ENCODE data around the gene LY6G6F.

Gene LY6G6F

DNA sequence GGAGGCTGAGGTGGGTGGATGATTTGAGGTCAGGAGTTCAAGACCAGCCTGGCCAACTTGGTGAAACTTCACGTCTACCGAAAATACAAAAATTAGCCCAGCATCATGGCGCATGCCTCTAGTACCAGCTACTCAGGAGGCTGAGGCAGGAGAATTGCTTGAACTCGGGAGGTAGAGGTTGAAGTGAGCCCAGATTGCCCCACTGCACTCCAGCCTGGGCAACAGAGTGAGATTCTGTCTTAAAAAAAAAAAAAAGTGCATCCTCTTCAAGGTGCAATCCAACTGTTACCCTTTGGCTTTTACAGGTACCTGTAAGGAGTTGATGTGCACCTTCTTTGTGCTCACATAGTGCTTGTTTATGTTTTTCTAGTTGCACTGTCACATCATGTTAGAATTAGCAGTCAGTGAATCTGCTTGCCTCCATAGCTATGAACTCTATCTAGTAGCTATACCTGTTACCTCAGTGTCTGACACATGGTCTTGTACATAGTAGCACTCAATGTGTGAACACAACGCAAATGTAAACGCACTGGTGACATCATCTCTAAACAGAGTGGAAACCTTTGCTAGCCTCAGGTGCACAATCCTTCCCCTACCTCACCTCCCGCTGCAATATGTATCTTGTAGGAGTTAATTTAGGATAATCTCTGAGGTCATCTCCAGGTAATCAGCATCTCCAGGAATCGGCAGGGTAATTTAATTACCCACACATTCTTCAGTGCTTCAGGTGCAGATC lies 42.8 kb downstream of the LY6G6F start:
- no peak for DNase-seq
- no peak overlapping the region for H3K14ac ChIP-seq (ENCODE audit: low read length)
- no peak overlapping the region for H2BK5ac ChIP-seq (ENCODE audit: low read depth, low read length, poor library complexity)
- no peak overlapping the region for H3K4ac ChIP-seq (ENCODE audit: low read depth, low read length)
- H2AFZ ChIP-seq (ENCODE audit: insufficient read depth, low read length, poor library complexity): no peak overlapping the region
- H2AK5ac ChIP-seq (ENCODE audit: low read length): no peak overlapping the region
- H3K4me2 ChIP-seq (ENCODE audit: low read length): no peak overlapping the region
- no peak overlapping the region for H3K27ac ChIP-seq (ENCODE audit: low read depth, low read length)
- H3K79me2 ChIP-seq (ENCODE audit: control insufficient read depth, insufficient read depth, low read length, poor library complexity): no peaks in the 10 kb centered on the region
- H4K12ac ChIP-seq (ENCODE audit: low read depth, low read length): no peak overlapping the region
- WGBS (ENCODE audit: extremely low coverage, insufficient coverage, insufficient read length): no CpG with 5 or more reads among the region's 8 CpGs
- peaks cover 6 to 8% of the 10 kb centered on the region in 2 experiments for H3K4me1 ChIP-seq (ENCODE audit: control insufficient read depth in 1 of 2, insufficient read depth in 2 of 2, low read length in 2 of 2)
- no peak overlapping the region for H2BK12ac ChIP-seq (ENCODE audit: low read length)
- H4K91ac ChIP-seq (ENCODE audit: low read depth, low read length): no peak overlapping the region
- peak overlapping the region; percentile 55 for H3K23ac ChIP-seq (ENCODE audit: low read length)
- no peak overlapping the region for H4K8ac ChIP-seq (ENCODE audit: low read depth, low read length)
- no peak overlapping the region for H3K18ac ChIP-seq (ENCODE audit: low read length)
- no peak overlapping the region for H2BK120ac ChIP-seq (ENCODE audit: insufficient read depth, low read length, poor library complexity)
- H3K79me1 ChIP-seq (ENCODE audit: low read length): no peaks in the 10 kb centered on the region
- H3K9ac ChIP-seq (ENCODE audit: low read length): no peak overlapping the region
- H3K4me3 ChIP-seq (ENCODE audit: low read depth, low read length): no peak overlapping the region
- peaks cover 0 to 2% of the 10 kb centered on the region in 2 experiments for H3K36me3 ChIP-seq (ENCODE audit: control insufficient read depth in 1 of 2, insufficient read depth in 2 of 2, low read length in 2 of 2)
- H3K27me3 ChIP-seq (ENCODE audit: insufficient read depth, low read length): no peaks in the 10 kb centered on the region
- no peaks in the 10 kb centered on the region for H3K9me3 ChIP-seq (ENCODE audit: insufficient read depth, low read depth, low read length)

DNA sequence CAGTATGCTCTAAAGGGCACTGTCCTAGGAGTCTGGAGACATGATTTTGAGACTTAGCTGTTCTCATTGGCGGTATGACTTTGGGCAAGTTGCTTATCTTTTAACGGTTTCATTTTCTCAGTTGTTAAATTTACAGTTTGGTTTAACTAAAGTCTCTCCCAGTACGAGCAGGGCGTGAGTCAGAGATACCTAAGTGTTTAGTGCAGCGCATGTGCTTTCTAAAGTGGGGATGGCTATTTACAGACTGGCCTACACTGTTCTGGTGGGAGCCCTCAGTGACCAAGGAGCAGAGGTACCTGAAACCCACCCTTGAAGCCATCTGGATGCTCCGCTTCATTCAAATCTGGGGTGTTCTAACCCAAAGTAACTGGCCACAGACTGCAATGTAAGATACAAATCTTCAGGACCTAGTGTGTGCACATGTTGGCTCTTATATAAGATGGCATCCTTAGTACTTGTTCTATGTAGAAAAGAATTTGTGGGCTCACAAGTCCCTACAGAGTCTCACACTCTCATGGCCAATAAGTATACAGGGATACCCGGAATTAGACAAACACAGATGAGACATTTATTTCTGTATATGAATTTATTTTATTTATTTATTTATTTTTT lies 43.9 kb downstream of the LY6G6F start:
- no CpG with 5 or more reads among the region's 7 CpGs for WGBS (ENCODE audit: extremely low coverage, insufficient coverage, insufficient read length)
- no peak overlapping the region for H3K4ac ChIP-seq (ENCODE audit: low read depth, low read length)
- no peak overlapping the region for H2BK120ac ChIP-seq (ENCODE audit: insufficient read depth, low read length, poor library complexity)

DNA sequence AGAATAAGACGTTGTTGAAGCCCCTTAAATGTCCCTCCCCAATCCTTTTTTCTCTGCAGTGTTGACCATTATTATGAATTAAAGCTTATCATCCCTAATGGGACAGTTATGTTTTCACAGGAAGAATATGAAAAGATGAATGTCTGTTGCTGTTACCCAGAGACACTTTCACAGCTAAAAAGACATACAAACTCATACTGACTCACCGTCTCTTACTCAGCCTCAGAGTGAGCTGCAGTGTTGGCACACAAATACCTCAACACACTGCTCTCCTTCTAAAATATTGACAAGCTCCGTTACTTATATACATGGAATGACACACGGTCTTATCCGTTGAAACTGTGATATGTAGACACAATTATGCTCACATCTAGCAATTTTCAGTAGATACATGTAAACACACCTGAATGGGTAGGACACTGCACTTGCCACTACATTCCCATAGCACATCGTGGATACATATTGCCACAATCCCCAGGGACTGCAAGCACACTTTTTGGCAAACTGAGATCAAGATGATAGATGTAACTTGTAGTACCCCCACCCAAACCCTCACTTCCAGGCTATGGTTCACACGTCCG lies 46.2 kb downstream of the LY6G6F start:
- H2AK5ac ChIP-seq (ENCODE audit: low read length): no peak overlapping the region
- H3K27me3 ChIP-seq (ENCODE audit: insufficient read depth, low read length): no peaks in the 10 kb centered on the region
- no peak overlapping the region for H3K4me2 ChIP-seq (ENCODE audit: low read length)
- no peaks in the 10 kb centered on the region for H3K79me1 ChIP-seq (ENCODE audit: low read length)
- H3K14ac ChIP-seq (ENCODE audit: low read length): no peak overlapping the region
- no peak overlapping the region for H3K27ac ChIP-seq (ENCODE audit: low read depth, low read length)
- no peaks in the 10 kb centered on the region for H3K9me3 ChIP-seq (ENCODE audit: insufficient read depth, low read depth, low read length)
- no peak overlapping the region for H4K12ac ChIP-seq (ENCODE audit: low read depth, low read length)
- no peak overlapping the region for H3K4ac ChIP-seq (ENCODE audit: low read depth, low read length)
- H3K9ac ChIP-seq (ENCODE audit: low read length): no peak overlapping the region
- no peak overlapping the region for H2BK12ac ChIP-seq (ENCODE audit: low read length)
- no peak overlapping the region for H4K91ac ChIP-seq (ENCODE audit: low read depth, low read length)
- no peak overlapping the region for H2AFZ ChIP-seq (ENCODE audit: insufficient read depth, low read length, poor library complexity)
- no peak overlapping the region for H2BK5ac ChIP-seq (ENCODE audit: low read depth, low read length, poor library complexity)
- no peak overlapping the region for H3K23ac ChIP-seq (ENCODE audit: low read length)
- H3K18ac ChIP-seq (ENCODE audit: low read length): no peak overlapping the region
- no peak overlapping the region for H4K8ac ChIP-seq (ENCODE audit: low read depth, low read length)
- H2BK120ac ChIP-seq (ENCODE audit: insufficient read depth, low read length, poor library complexity): no peak overlapping the region
- no peak overlapping the region for H3K4me3 ChIP-seq (ENCODE audit: low read depth, low read length)
- WGBS (ENCODE audit: extremely low coverage, insufficient coverage, insufficient read length): no CpG with 5 or more reads among the region's 8 CpGs
- peaks cover 0 to 2% of the 10 kb centered on the region in 2 experiments for H3K36me3 ChIP-seq (ENCODE audit: control insufficient read depth in 1 of 2, insufficient read depth in 2 of 2, low read length in 2 of 2)
- DNase-seq: no peak
- H3K79me2 ChIP-seq (ENCODE audit: control insufficient read depth, insufficient read depth, low read length, poor library complexity): no peaks in the 10 kb centered on the region
- H3K4me1 ChIP-seq (ENCODE audit: control insufficient read depth in 1 of 2, insufficient read depth in 2 of 2, low read length in 2 of 2): peaks cover 0 to 2% of the 10 kb centered on the region in 2 experiments

More for the DNA sequence above, 43.9 kb downstream of the LY6G6F start:
- H3K36me3 ChIP-seq (ENCODE audit: control insufficient read depth in 1 of 2, insufficient read depth in 2 of 2, low read length in 2 of 2): peaks cover 0 to 2% of the 10 kb centered on the region in 2 experiments
- no peak overlapping the region for H2AFZ ChIP-seq (ENCODE audit: insufficient read depth, low read length, poor library complexity)
- no peaks in the 10 kb centered on the region for H3K79me1 ChIP-seq (ENCODE audit: low read length)
- no peak overlapping the region for H4K91ac ChIP-seq (ENCODE audit: low read depth, low read length)
- H2BK5ac ChIP-seq (ENCODE audit: low read depth, low read length, poor library complexity): no peak overlapping the region
- peaks cover 6 to 8% of the 10 kb centered on the region in 2 experiments for H3K4me1 ChIP-seq (ENCODE audit: control insufficient read depth in 1 of 2, insufficient read depth in 2 of 2, low read length in 2 of 2)
- no peak overlapping the region for H3K14ac ChIP-seq (ENCODE audit: low read length)
- H3K23ac ChIP-seq (ENCODE audit: low read length): no peak overlapping the region
- no peak overlapping the region for H3K27ac ChIP-seq (ENCODE audit: low read depth, low read length)
- H3K79me2 ChIP-seq (ENCODE audit: control insufficient read depth, insufficient read depth, low read length, poor library complexity): no peaks in the 10 kb centered on the region
- H4K8ac ChIP-seq (ENCODE audit: low read depth, low read length): no peak overlapping the region
- no peaks in the 10 kb centered on the region for H3K27me3 ChIP-seq (ENCODE audit: insufficient read depth, low read length)
- H3K9ac ChIP-seq (ENCODE audit: low read length): no peak overlapping the region
- H3K9me3 ChIP-seq (ENCODE audit: insufficient read depth, low read depth, low read length): no peaks in the 10 kb centered on the region
- no peak overlapping the region for H4K12ac ChIP-seq (ENCODE audit: low read depth, low read length)
- DNase-seq: no peak
- H3K4me3 ChIP-seq (ENCODE audit: low read depth, low read length): no peak overlapping the region
- H3K18ac ChIP-seq (ENCODE audit: low read length): no peak overlapping the region
- H2BK12ac ChIP-seq (ENCODE audit: low read length): no peak overlapping the region
- H2AK5ac ChIP-seq (ENCODE audit: low read length): no peak overlapping the region
- no peak overlapping the region for H3K4me2 ChIP-seq (ENCODE audit: low read length)

DNA sequence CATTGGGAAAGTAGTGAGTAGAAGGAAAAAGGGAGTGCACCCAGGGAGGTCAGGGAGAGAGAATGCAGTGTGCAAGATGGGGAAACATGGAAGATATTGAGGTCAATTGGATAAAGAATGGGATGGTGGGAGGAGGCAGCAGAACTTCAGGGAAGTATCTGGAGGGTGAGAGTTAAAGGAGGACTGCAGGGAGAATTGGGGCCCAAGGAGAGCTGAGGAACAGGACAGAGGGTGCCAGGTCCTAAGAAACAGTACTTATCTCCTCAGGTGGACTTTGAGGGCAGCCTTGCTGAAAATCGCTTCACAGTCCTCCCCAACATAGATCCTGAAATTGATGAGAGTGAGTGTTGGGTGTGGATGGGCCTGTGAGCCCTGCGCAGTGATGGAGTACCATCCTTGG lies 51.6 kb downstream of the LY6G6F start:
- no peak for DNase-seq
- Histone ChIP-seq H3K4ac (ENCODE audit: low read depth, low read length) (no peak overlapping the region), H3K27ac (ENCODE audit: low read depth, low read length) (no peak overlapping the region), H2BK120ac (ENCODE audit: insufficient read depth, low read length, poor library complexity) (no peak overlapping the region), H3K4me3 (ENCODE audit: low read depth, low read length) (no peak overlapping the region), H4K91ac (ENCODE audit: low read depth, low read length) (no peak overlapping the region), H2AK5ac (ENCODE audit: low read length) (no peak overlapping the region), H3K23ac (ENCODE audit: low read length) (no peak overlapping the region), H3K4me2 (ENCODE audit: low read length) (no peak overlapping the region), H2BK12ac (ENCODE audit: low read length) (no peak overlapping the region), H3K36me3 (ENCODE audit: control insufficient read depth in 1 of 2, insufficient read depth in 2 of 2, low read length in 2 of 2) (peaks cover 0 to 3% of the 10 kb centered on the region in 2 experiments), H3K4me1 (ENCODE audit: control insufficient read depth in 1 of 2, insufficient read depth in 2 of 2, low read length in 2 of 2) (peaks cover 2 to 5% of the 10 kb centered on the region in 2 experiments), H3K18ac (ENCODE audit: low read length) (no peak overlapping the region), H4K8ac (ENCODE audit: low read depth, low read length) (no peak overlapping the region), H3K9ac (ENCODE audit: low read length) (no peak overlapping the region), H2BK5ac (ENCODE audit: low read depth, low read length, poor library complexity) (no peak overlapping the region), H3K79me2 (ENCODE audit: control insufficient read depth, insufficient read depth, low read length, poor library complexity) (no peaks in the 10 kb centered on the region), H2AFZ (ENCODE audit: insufficient read depth, low read length, poor library complexity) (no peak overlapping the region), H3K14ac (ENCODE audit: low read length) (no peak overlapping the region), H3K27me3 (ENCODE audit: insufficient read depth, low read length) (no peaks in the 10 kb centered on the region), H3K9me3 (ENCODE audit: insufficient read depth, low read depth, low read length) (peaks cover 2% of the 10 kb centered on the region), H4K12ac (ENCODE audit: low read depth, low read length) (no peak overlapping the region), H3K79me1 (ENCODE audit: low read length) (peaks cover 2% of the 10 kb centered on the region)
- no CpG with 5 or more reads among the region's 2 CpGs for WGBS (ENCODE audit: extremely low coverage, insufficient coverage, insufficient read length)

Data from trophoblast cell (in vitro differentiated cells and primary cell).